Measurements from ENCODE around the gene MAGEA8. TPM values are rescaled to one million over a fixed set of nuclear protein-coding genes. Genes with fewer than 3 reads are reported as not detected.
A peak's percentile ranks its signal among the peaks of the same experiment; 100 is the strongest.

Gene MAGEA8
- not detected in 2 replicates for total RNA-seq (2021)
- long read RNA-seq, result 0 reads

GRCh38 chrX:149881081-149881711 is at the start of gene MAGEA8:
Gene MAGEA8, plus strand, starts transcription at chrX:149881183. Its CDS starts 3,090 bp downstream, at chrX:149884273.
- Histone ChIP-seq H3K79me2 (ENCODE audit: insufficient read depth, low read length) (no peaks in the 10 kb centered on the region), H3K23ac (ENCODE audit: insufficient read length, low read depth, low read length) (no peak within 1 kb of the TSS), H3K79me1 (ENCODE audit: insufficient read depth, low read depth, low read length, poor library complexity, severe bottlenecking) (no peaks in the 10 kb centered on the region), H4K91ac (ENCODE audit: insufficient read length, low read depth, low read length) (no peak within 1 kb of the TSS), H2BK15ac (ENCODE audit: low read depth, low read length) (no peak within 1 kb of the TSS), H3K4me1 (ENCODE audit: insufficient read depth, low read length) (no peaks in the 10 kb centered on the region), H3K14ac (ENCODE audit: insufficient read depth, low read length) (no peak within 1 kb of the TSS), H3K9me3 (ENCODE audit: control insufficient read depth, low read depth, low read length) (peaks cover 23% of the 10 kb centered on the region), H3K27me3 (ENCODE audit: insufficient read depth, low read length) (no peaks in the 10 kb centered on the region), H4K5ac (ENCODE audit: insufficient read length, low read depth, low read length) (no peak within 1 kb of the TSS), H2BK20ac (ENCODE audit: low read depth, low read length, poor library complexity, severe bottlenecking) (no peak within 1 kb of the TSS), H2BK12ac (ENCODE audit: insufficient read length, low read depth, low read length) (no peak within 1 kb of the TSS), H3K23me2 (ENCODE audit: insufficient read length, low read depth, low read length, poor library complexity, severe bottlenecking) (no peaks in the 10 kb centered on the region), H3K4ac (ENCODE audit: low read depth, low read length) (no peak within 1 kb of the TSS), H3K18ac (ENCODE audit: insufficient read length, low read depth, low read length) (no peak within 1 kb of the TSS), H4K20me1 (ENCODE audit: control insufficient read depth, insufficient read depth, insufficient read length) (no peaks in the 10 kb centered on the region), H3K56ac (ENCODE audit: insufficient read length, low read depth, low read length) (no peak within 1 kb of the TSS), H2AK5ac (ENCODE audit: insufficient read length, low read length) (no peak within 1 kb of the TSS), H3T11ph (ENCODE audit: low read length) (no peak within 1 kb of the TSS), H2BK5ac (ENCODE audit: insufficient read length, low read length) (no peak within 1 kb of the TSS), H3K4me2 (ENCODE audit: insufficient read depth, insufficient read length, low read length) (no peak within 1 kb of the TSS), H2BK120ac (ENCODE audit: low read depth, low read length, poor library complexity, severe bottlenecking) (no peak within 1 kb of the TSS), H3K27ac (ENCODE audit: insufficient read length, low read depth, low read length) (no peak within 1 kb of the TSS), H3K9ac (ENCODE audit: extremely low read depth, insufficient read length, low read length) (no peak within 1 kb of the TSS), H4K8ac (replicated peaks; ENCODE audit: insufficient read length, low read depth, low read length) (no peak within 1 kb of the TSS), H2AFZ (ENCODE audit: low read length) (no peak within 1 kb of the TSS)
- peak; percentile 63 for DNase-seq
- no peaks in the 10 kb centered on the region for H3K4me1 Mint-ChIP-seq
- WGBS (ENCODE audit: extremely low coverage, insufficient read length, low lambda C conversion rate), result no CpG with 5 or more reads among the region's 33 CpGs
- peak; percentile 70 for TF ChIP-seq CTCF (conservative IDR thresholded peaks at IDR 0.05)
- H3K36me3 Mint-ChIP-seq (ENCODE audit: insufficient read depth in 1 of 3, low read depth in 3 of 3), result peaks cover 0 to 3% (median 0%) of the 10 kb centered on the region in 3 experiments; a peak in 3 of 7 replicates
- no peaks in the 10 kb centered on the region; the same call in 1 of the 2 replicates for H3K27me3 Mint-ChIP-seq (ENCODE audit: low read depth)
- no peak within 1 kb of the TSS for H3K27ac Mint-ChIP-seq
- no peak within 1 kb of the TSS for H3K4me3 Mint-ChIP-seq
- peaks cover 69 to 75% of the 10 kb centered on the region in 2 experiments for H3K9me3 Mint-ChIP-seq
